ENCODE results near the gene SPEM3.

The SPEM3 gene

DNA sequence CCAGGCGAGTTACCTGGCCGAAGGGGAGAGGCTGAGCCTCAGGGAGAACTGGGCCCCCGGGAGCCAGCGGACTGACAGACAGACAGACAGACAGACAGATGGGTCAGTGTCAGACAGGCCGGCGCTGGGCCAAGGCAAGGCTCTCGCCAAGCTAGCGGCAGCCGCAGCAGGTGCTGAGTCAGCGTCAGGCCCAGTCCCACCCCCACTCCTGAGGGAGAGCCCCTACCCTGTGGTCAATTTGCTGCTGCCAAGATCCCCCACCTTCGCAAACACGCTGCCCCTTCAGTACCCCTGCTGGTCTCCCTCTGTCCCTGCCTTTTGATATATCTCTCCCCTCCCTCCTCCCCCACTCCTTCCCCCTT lies 12.2 kb downstream of the SPEM3 start:
- Histone ChIP-seq H3K4me3 (ENCODE audit: low read length in 2 of 2) (no peak overlapping the region), H3K27me3 (ENCODE audit: control insufficient read depth in 2 of 2, insufficient read depth in 2 of 2, low read length in 2 of 2) (peaks cover 20 to 23% of the 10 kb centered on the region in 2 donors)

GRCh38 chr17:7441266-7441665 lies 12.6 kb downstream of the SPEM3 start:
- peaks cover 20 to 23% of the 10 kb centered on the region in 2 donors for H3K27me3 ChIP-seq (ENCODE audit: control insufficient read depth in 2 of 2, insufficient read depth in 2 of 2, low read length in 2 of 2)

More for the DNA sequence above, 12.2 kb downstream of the SPEM3 start:
- Histone ChIP-seq H3K36me3 (ENCODE audit: control insufficient read depth in 2 of 2, insufficient read depth in 2 of 2, low read length in 2 of 2) (no peaks in the 10 kb centered on the region), H3K27ac (ENCODE audit: low read depth in 2 of 2, low read length in 2 of 2) (no peak overlapping the region), H3K9me3 (ENCODE audit: control insufficient read depth in 2 of 2, low read length in 2 of 2) (no peaks in the 10 kb centered on the region), H3K9ac (ENCODE audit: low read depth in 1 of 2, low read length in 2 of 2) (no peak overlapping the region), H3K4me1 (ENCODE audit: control insufficient read depth in 2 of 2, insufficient read depth in 2 of 2, low read length in 2 of 2) (peaks cover 27 to 47% of the 10 kb centered on the region in 2 donors)

DNA sequence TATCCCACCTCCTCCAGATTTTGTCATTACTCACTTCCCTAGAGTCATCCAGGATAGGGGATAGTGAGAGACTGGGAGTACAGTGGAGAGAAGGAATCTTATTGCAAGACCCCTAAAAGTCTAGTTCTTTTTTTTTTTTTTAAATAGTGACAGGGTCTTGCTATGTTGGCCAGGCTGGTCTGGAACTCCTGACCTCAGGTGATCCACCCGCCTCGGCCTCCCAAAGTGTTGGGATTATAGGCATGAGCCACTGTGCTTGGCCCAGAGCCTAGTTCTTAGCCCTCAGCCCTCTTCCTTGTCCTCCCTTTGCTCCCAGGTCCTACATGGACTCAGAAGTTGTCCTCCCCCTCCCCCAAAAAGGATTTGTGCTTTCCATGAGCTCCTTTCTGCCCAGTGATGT lies 13.5 kb downstream of the SPEM3 start:
- Histone ChIP-seq H3K4me1 (ENCODE audit: control insufficient read depth in 2 of 2, insufficient read depth in 2 of 2, low read length in 2 of 2) (peaks cover 25 to 35% of the 10 kb centered on the region in 2 donors), H3K9ac (ENCODE audit: low read depth in 1 of 2, low read length in 2 of 2) (no peak overlapping the region), H3K27ac (ENCODE audit: low read depth in 2 of 2, low read length in 2 of 2) (no peak overlapping the region), H3K4me3 (ENCODE audit: low read length in 2 of 2) (no peak overlapping the region), H3K36me3 (ENCODE audit: control insufficient read depth in 2 of 2, insufficient read depth in 2 of 2, low read length in 2 of 2) (no peaks in the 10 kb centered on the region), H3K9me3 (ENCODE audit: control insufficient read depth in 2 of 2, low read length in 2 of 2) (no peaks in the 10 kb centered on the region), H3K27me3 (ENCODE audit: control insufficient read depth in 2 of 2, insufficient read depth in 2 of 2, low read length in 2 of 2) (peaks cover 25 to 29% of the 10 kb centered on the region in 2 donors)

More at GRCh38 chr17:7441266-7441665, 12.6 kb downstream of the SPEM3 start:
- Histone ChIP-seq H3K36me3 (ENCODE audit: control insufficient read depth in 2 of 2, insufficient read depth in 2 of 2, low read length in 2 of 2) (no peaks in the 10 kb centered on the region), H3K27ac (ENCODE audit: low read depth in 2 of 2, low read length in 2 of 2) (no peak overlapping the region), H3K9ac (ENCODE audit: low read depth in 1 of 2, low read length in 2 of 2) (no peak overlapping the region), H3K4me1 (ENCODE audit: control insufficient read depth in 2 of 2, insufficient read depth in 2 of 2, low read length in 2 of 2) (peaks cover 28 to 43% of the 10 kb centered on the region in 2 donors), H3K9me3 (ENCODE audit: control insufficient read depth in 2 of 2, low read length in 2 of 2) (no peaks in the 10 kb centered on the region), H3K4me3 (ENCODE audit: low read length in 2 of 2) (no peak overlapping the region)

- peaks cover 19 to 23% of the 10 kb centered on the region in 2 donors for H3K4me1 ChIP-seq (ENCODE audit: control insufficient read depth in 2 of 2, insufficient read depth in 2 of 2, low read length in 2 of 2)
- no peaks in the 10 kb centered on the region for H3K9me3 ChIP-seq (ENCODE audit: control insufficient read depth in 2 of 2, low read length in 2 of 2)
- peaks cover 25 to 33% of the 10 kb centered on the region in 2 donors for H3K27me3 ChIP-seq (ENCODE audit: control insufficient read depth in 2 of 2, insufficient read depth in 2 of 2, low read length in 2 of 2)
- no peak overlapping the region for H3K4me3 ChIP-seq (ENCODE audit: low read length in 2 of 2)
- H3K27ac ChIP-seq (ENCODE audit: low read depth in 2 of 2, low read length in 2 of 2): no peak overlapping the region
- H3K9ac ChIP-seq (ENCODE audit: low read depth in 1 of 2, low read length in 2 of 2): no peak overlapping the region
- no peaks in the 10 kb centered on the region for H3K36me3 ChIP-seq (ENCODE audit: control insufficient read depth in 2 of 2, insufficient read depth in 2 of 2, low read length in 2 of 2)
These were observed 15.1 kb downstream of the SPEM3 start for GRCh38 chr17:7443499-7444485.

GRCh38 chr17:7444682-7445618 lies 16.3 kb downstream of the SPEM3 start, which contains the start of gene CHRNB1:
TSS of gene CHRNB1 (plus strand) at chr17:7445061. CDS start at chr17:7445128, 67 bp downstream.
- Histone ChIP-seq H3K4me3 (ENCODE audit: low read length in 2 of 2) (peak within 1 kb of the TSS; percentile 53 to 64), H3K9ac (ENCODE audit: low read depth in 1 of 2, low read length in 2 of 2) (peak within 1 kb of the TSS; percentile 6 to 41), H3K9me3 (ENCODE audit: control insufficient read depth in 2 of 2, low read length in 2 of 2) (no peaks in the 10 kb centered on the region), H3K27me3 (ENCODE audit: control insufficient read depth in 2 of 2, insufficient read depth in 2 of 2, low read length in 2 of 2) (peaks cover 23 to 24% of the 10 kb centered on the region in 2 donors), H3K4me1 (ENCODE audit: control insufficient read depth in 2 of 2, insufficient read depth in 2 of 2, low read length in 2 of 2) (peaks cover 14 to 15% of the 10 kb centered on the region in 2 donors), H3K36me3 (ENCODE audit: control insufficient read depth in 2 of 2, insufficient read depth in 2 of 2, low read length in 2 of 2) (no peaks in the 10 kb centered on the region), H3K27ac (ENCODE audit: low read depth in 2 of 2, low read length in 2 of 2) (peak within 1 kb of the TSS; percentile 45 to 67)

- no peaks in the 10 kb centered on the region for H3K36me3 ChIP-seq (ENCODE audit: control insufficient read depth in 2 of 2, insufficient read depth in 2 of 2, low read length in 2 of 2)
- H3K9ac ChIP-seq (ENCODE audit: low read depth in 1 of 2, low read length in 2 of 2): peak overlapping the region; percentile 6 to 41
- no peaks in the 10 kb centered on the region for H3K9me3 ChIP-seq (ENCODE audit: control insufficient read depth in 2 of 2, low read length in 2 of 2)
- peak overlapping the region; percentile 45 to 67 for H3K27ac ChIP-seq (ENCODE audit: low read depth in 2 of 2, low read length in 2 of 2)
- peaks cover 9 to 14% of the 10 kb centered on the region in 2 donors for H3K4me1 ChIP-seq (ENCODE audit: control insufficient read depth in 2 of 2, insufficient read depth in 2 of 2, low read length in 2 of 2)
- peak overlapping the region; percentile 53 to 64 for H3K4me3 ChIP-seq (ENCODE audit: low read length in 2 of 2)
- peaks cover 17 to 18% of the 10 kb centered on the region in 2 donors for H3K27me3 ChIP-seq (ENCODE audit: control insufficient read depth in 2 of 2, insufficient read depth in 2 of 2, low read length in 2 of 2)
These were observed 16.9 kb downstream of the SPEM3 start for GRCh38 chr17:7445619-7445968.

DNA sequence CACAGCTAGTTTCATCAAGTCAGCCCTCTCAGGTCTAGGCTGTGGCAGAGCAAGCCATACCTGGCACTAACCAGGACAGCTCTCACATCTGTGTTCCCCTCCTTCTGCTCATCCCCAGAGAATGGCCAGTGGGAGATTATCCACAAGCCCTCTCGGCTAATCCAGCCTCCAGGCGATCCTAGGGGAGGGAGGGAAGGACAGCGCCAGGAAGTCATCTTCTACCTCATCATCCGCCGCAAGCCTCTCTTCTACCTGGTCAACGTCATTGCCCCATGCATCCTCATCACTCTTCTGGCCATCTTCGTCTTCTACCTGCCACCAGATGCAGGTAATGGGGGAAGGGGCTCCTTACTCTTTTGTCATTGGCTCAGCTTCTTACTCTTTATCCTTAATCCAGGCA lies 19.8 kb downstream of the SPEM3 start:
- Histone ChIP-seq H3K9ac (ENCODE audit: low read depth in 1 of 2, low read length in 2 of 2) (no peak overlapping the region), H3K27me3 (ENCODE audit: control insufficient read depth in 2 of 2, insufficient read depth in 2 of 2, low read length in 2 of 2) (peaks cover 5 to 14% of the 10 kb centered on the region in 2 donors), H3K9me3 (ENCODE audit: control insufficient read depth in 2 of 2, low read length in 2 of 2) (no peaks in the 10 kb centered on the region), H3K27ac (ENCODE audit: low read depth in 2 of 2, low read length in 2 of 2) (no peak overlapping the region), H3K4me1 (ENCODE audit: control insufficient read depth in 2 of 2, insufficient read depth in 2 of 2, low read length in 2 of 2) (peaks cover 5 to 13% of the 10 kb centered on the region in 2 donors), H3K4me3 (ENCODE audit: low read length in 2 of 2) (no peak overlapping the region), H3K36me3 (ENCODE audit: control insufficient read depth in 2 of 2, insufficient read depth in 2 of 2, low read length in 2 of 2) (no peaks in the 10 kb centered on the region)

DNA sequence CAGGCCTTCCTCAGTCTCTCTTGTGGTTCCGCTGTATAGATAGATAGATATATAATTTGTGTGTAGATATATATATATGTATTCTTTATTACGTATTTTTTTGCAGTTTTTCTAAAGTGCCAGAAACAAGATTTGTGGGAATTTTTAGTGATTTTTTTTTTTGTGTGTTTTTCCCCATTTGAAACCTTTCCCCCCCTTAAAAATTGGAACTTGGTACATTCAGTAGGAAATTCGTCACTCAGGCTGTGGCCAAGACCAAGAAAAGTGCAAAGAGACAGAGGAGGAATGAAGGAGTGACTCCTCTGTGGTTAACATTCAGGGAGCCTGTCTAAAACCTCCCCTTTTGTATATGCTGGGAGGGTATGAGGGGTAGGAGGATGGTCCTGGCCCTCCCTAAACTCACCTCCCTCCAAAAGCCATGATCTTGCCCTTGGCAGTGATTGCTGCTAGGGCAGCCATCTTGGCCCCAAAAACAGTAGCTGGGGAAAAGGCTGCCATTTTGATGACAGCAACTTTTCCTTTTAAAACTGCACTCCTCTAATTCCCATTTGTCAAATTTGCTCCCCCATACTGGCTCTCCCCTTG lies 31.4 kb downstream of the SPEM3 start:
- Histone ChIP-seq H3K27ac (ENCODE audit: low read depth in 2 of 2, low read length in 2 of 2) (no peak overlapping the region), H3K4me3 (ENCODE audit: low read length in 2 of 2) (no peak overlapping the region), H3K9me3 (ENCODE audit: control insufficient read depth in 2 of 2, low read length in 2 of 2) (no peaks in the 10 kb centered on the region), H3K4me1 (ENCODE audit: control insufficient read depth in 2 of 2, insufficient read depth in 2 of 2, low read length in 2 of 2) (peaks cover 3 to 5% of the 10 kb centered on the region in 2 donors), H3K9ac (ENCODE audit: low read depth in 1 of 2, low read length in 2 of 2) (no peak overlapping the region), H3K27me3 (ENCODE audit: control insufficient read depth in 2 of 2, insufficient read depth in 2 of 2, low read length in 2 of 2) (no peaks in the 10 kb centered on the region), H3K36me3 (ENCODE audit: control insufficient read depth in 2 of 2, insufficient read depth in 2 of 2, low read length in 2 of 2) (peaks cover 10 to 11% of the 10 kb centered on the region in 2 donors)

- H3K4me1 ChIP-seq (ENCODE audit: control insufficient read depth in 2 of 2, insufficient read depth in 2 of 2, low read length in 2 of 2): peaks cover 3 to 5% of the 10 kb centered on the region in 2 donors
- H3K9ac ChIP-seq (ENCODE audit: low read depth in 1 of 2, low read length in 2 of 2): no peak overlapping the region
- no peaks in the 10 kb centered on the region for H3K9me3 ChIP-seq (ENCODE audit: control insufficient read depth in 2 of 2, low read length in 2 of 2)
- peaks cover 10 to 11% of the 10 kb centered on the region in 2 donors for H3K36me3 ChIP-seq (ENCODE audit: control insufficient read depth in 2 of 2, insufficient read depth in 2 of 2, low read length in 2 of 2)
- H3K27ac ChIP-seq (ENCODE audit: low read depth in 2 of 2, low read length in 2 of 2): no peak overlapping the region
- no peaks in the 10 kb centered on the region for H3K27me3 ChIP-seq (ENCODE audit: control insufficient read depth in 2 of 2, insufficient read depth in 2 of 2, low read length in 2 of 2)
- H3K4me3 ChIP-seq (ENCODE audit: low read length in 2 of 2): no peak overlapping the region
These were observed 32.4 kb downstream of the SPEM3 start for GRCh38 chr17:7460850-7461660.

Data from mucosa of rectum (tissue), 2 donors.